NOMO-1 treated with dmso at 0.1 percent for 144 hours (cell line): ENCODE measurements around the gene LRRC25.

Experiments
- DNase-seq: peaks from one replicate; lab custom pipeline; 2025; ENCODE audit not compliant: unreplicated experiment; lab: John Stamatoyannopoulos, UW

Gene LRRC25

GRCh38 chr19:18348171-18348570 is 49.3 kb downstream of the LRRC25 start:
- DNase-seq: no peak

- DNase-seq: no peak
Observed at GRCh38 chr19:18346091-18346490, 51.3 kb downstream of the LRRC25 start.

- DNase-seq: no peak
Observed at GRCh38 chr19:18345296-18345695, 52.1 kb downstream of the LRRC25 start.

GRCh38 chr19:18344582-18344950 is 52.9 kb downstream of the LRRC25 start:
- no peak for DNase-seq

GRCh38 chr19:18342090-18342632 is 55.3 kb downstream of the LRRC25 start:
- no peak for DNase-seq
